HG02642 (cell line): ENCODE data around the gene ACTG1.

Experiments
- ATAC-seq: cut with Tn5 transposase; IDR thresholded peaks from one replicate; pipeline ENCODE4 v1.9.1; 2021; ENCODE audit warnings: mild to moderate bottlenecking; ENCODE audit not compliant: unreplicated experiment, poor library complexity

The ACTG1 gene

GRCh38 chr17:81518785-81519283 lies 6.2 kb upstream of the ACTG1 start:
- no peak for ATAC-seq

GRCh38 chr17:81518113-81518784 lies 5.7 kb upstream of the ACTG1 start:
- no peak for ATAC-seq

GRCh38 chr17:81517339-81518112 lies 4.9 kb upstream of the ACTG1 start:
- ATAC-seq: no peak

- no peak for ATAC-seq
These were observed 4.4 kb upstream of the ACTG1 start for GRCh38 chr17:81517009-81517338.

- no peak for ATAC-seq
These were observed 3.8 kb upstream of the ACTG1 start for GRCh38 chr17:81516439-81516838.

- ATAC-seq: no peak
These were observed 3.0 kb upstream of the ACTG1 start for GRCh38 chr17:81515530-81516041.

- peak; percentile 18 for ATAC-seq
These were observed 2.3 kb upstream of the ACTG1 start for GRCh38 chr17:81514739-81515529.

- ATAC-seq: no peak
These were observed 1.8 kb upstream of the ACTG1 start for GRCh38 chr17:81514489-81514738.

GRCh38 chr17:81513753-81514488 lies 1.3 kb upstream of the ACTG1 start:
- ATAC-seq: peak; percentile 0

- ATAC-seq: peak; percentile 2
These were observed 763 bp upstream of the ACTG1 start for GRCh38 chr17:81513372-81513752.

GRCh38 chr17:81511804-81512561 lies 616 bp downstream of the ACTG1 start:
- no peak for ATAC-seq

- no peak for ATAC-seq
These were observed 1.1 kb downstream of the ACTG1 start for GRCh38 chr17:81511554-81511803.

- no peak for ATAC-seq
These were observed 1.6 kb downstream of the ACTG1 start for GRCh38 chr17:81510785-81511553.

GRCh38 chr17:81509972-81510784 lies 2.4 kb downstream of the ACTG1 start:
- no peak for ATAC-seq

- ATAC-seq: no peak
These were observed 3.2 kb downstream of the ACTG1 start for GRCh38 chr17:81509207-81509971.

- ATAC-seq: no peak
These were observed 3.9 kb downstream of the ACTG1 start for GRCh38 chr17:81508639-81509206.

- no peak for ATAC-seq
These were observed 9.0 kb downstream of the ACTG1 start for GRCh38 chr17:81503619-81504018.
